Stomach (tissue), 4 donors: ENCODE results near the gene TMEM181.

Source experiments
- CTCF ChIP-seq, 7 experiments: fragments of 450-650 bp in 4 of 7; fragments of 200-600 bp in 3 of 7; sonication (generic) in 3 of 7; IDR thresholded peaks; one replicate each; pipeline ENCODE4 v1.5.1; 2016 to 2019; ENCODE audit warnings: antibody characterized with exemption in 7 of 7, control low read depth in 2 of 7, mild to moderate bottlenecking in 1 of 7
- EP300 ChIP-seq: sonication (generic); formaldehyde crosslinking; IDR thresholded peaks from one replicate; pipeline ENCODE4 v1.6.1; 2017; ENCODE audit warnings: antibody characterized with exemption
- POLR2A ChIP-seq, 4 donors: fragments of 450-650 bp; IDR thresholded peaks; one replicate each; pipeline ENCODE4 v1.6.1; 2016; ENCODE audit warnings: antibody characterized with exemption in 4 of 4, control low read depth in 2 of 4, mild to moderate bottlenecking in 1 of 4, moderate library complexity in 1 of 4
- POLR2AphosphoS5 ChIP-seq, 3 donors: sonication (generic); formaldehyde crosslinking; IDR thresholded peaks; one replicate each; pipeline ENCODE4 v1.6.1; 2016; ENCODE audit warnings: antibody characterized with exemption in 3 of 3

- TF ChIP-seq CTCF (IDR thresholded peaks at IDR 0.05) (no peak), POLR2A (IDR thresholded peaks at IDR 0.05) (no peak), POLR2AphosphoS5 (IDR thresholded peaks at IDR 0.05) (no peak), EP300 (no peak)
Measured at GRCh38 chr6:158567152-158567551, 7.3 kb downstream of the TMEM181 start.
